Activated CD4-positive, alpha-beta T cell treated with anti-CD3 and anti-CD28 coated beads, Interleukin-2, Interleukin-6, amounts not matched to agents 100 ng/mL and 50 ng/mL, durations not matched to agents 16 hours and 8 hours (primary cell): ENCODE results near the gene RBPJ.
A peak's percentile ranks its signal among the peaks of the same experiment; 100 is the strongest.
"Not testable (repeated sequence)": the region's sequence is repeated elsewhere in the genome, so short reads cannot be mapped to it uniquely, and the experiment has no call there.

ENCODE experiments used
- DNase-seq: peaks from one replicate; pipeline ENCODE4 v3.0.0-alpha.2; 2020

RBPJ gene

GRCh38 chr4:26377328-26378311, 56.8 kb downstream of the RBPJ start:
- DNase-seq: no peak

- DNase-seq: no peak
Observed at GRCh38 chr4:26379837-26380236, 59.0 kb downstream of the RBPJ start.

- DNase-seq: no peak
Observed at GRCh38 chr4:26380740-26381139, 59.9 kb downstream of the RBPJ start.

GRCh38 chr4:26384380-26385057, 63.7 kb downstream of the RBPJ start:
- DNase-seq: no peak

GRCh38 chr4:26385690-26386089, 64.9 kb downstream of the RBPJ start:
- DNase-seq: no peak

- no peak for DNase-seq
Observed at GRCh38 chr4:26386386-26386785, 65.6 kb downstream of the RBPJ start.

GRCh38 chr4:26388671-26389070, 67.9 kb downstream of the RBPJ start:
- DNase-seq: no peak

GRCh38 chr4:26397086-26397485, 76.3 kb downstream of the RBPJ start:
- no peak for DNase-seq

- no peak for DNase-seq
Observed at GRCh38 chr4:26400132-26400531, 79.3 kb downstream of the RBPJ start.

- DNase-seq: not testable (repeated sequence)
Observed at GRCh38 chr4:26402017-26402416, 81.2 kb downstream of the RBPJ start.

GRCh38 chr4:26402458-26402857, 81.6 kb downstream of the RBPJ start:
- DNase-seq: no peak

- DNase-seq: no peak
Observed at GRCh38 chr4:26404743-26405206, 84.0 kb downstream of the RBPJ start.

- DNase-seq: no peak
Observed at GRCh38 chr4:26406346-26406975, 85.6 kb downstream of the RBPJ start.

- no peak for DNase-seq
Observed at GRCh38 chr4:26407476-26407875, 86.7 kb downstream of the RBPJ start.

GRCh38 chr4:26410385-26411293, 89.8 kb downstream of the RBPJ start:
- peak; percentile 68 for DNase-seq

GRCh38 chr4:26412381-26413372, 91.9 kb downstream of the RBPJ start:
- no peak for DNase-seq

GRCh38 chr4:26413582-26413981, 92.8 kb downstream of the RBPJ start:
- no peak for DNase-seq

GRCh38 chr4:26418107-26418506, 97.3 kb downstream of the RBPJ start:
- no peak for DNase-seq

- no peak for DNase-seq
Observed at GRCh38 chr4:26418850-26419249, 98.0 kb downstream of the RBPJ start.

GRCh38 chr4:26420438-26420837, 99.6 kb downstream of the RBPJ start:
- DNase-seq: no peak

GRCh38 chr4:26420913-26421312, 100.1 kb downstream of the RBPJ start:
- DNase-seq: no peak
